ENCODE data around the gene IL20. TPM values are rescaled to one million over a fixed set of nuclear protein-coding genes. Genes with fewer than 3 reads are reported as not detected.

IL20 gene
- total and polyA plus RNA-seq, 2 of the 8 experiments (the other 6 are each of a cell fraction or from before 2014, with no cell fraction given), result not detected

DNA sequence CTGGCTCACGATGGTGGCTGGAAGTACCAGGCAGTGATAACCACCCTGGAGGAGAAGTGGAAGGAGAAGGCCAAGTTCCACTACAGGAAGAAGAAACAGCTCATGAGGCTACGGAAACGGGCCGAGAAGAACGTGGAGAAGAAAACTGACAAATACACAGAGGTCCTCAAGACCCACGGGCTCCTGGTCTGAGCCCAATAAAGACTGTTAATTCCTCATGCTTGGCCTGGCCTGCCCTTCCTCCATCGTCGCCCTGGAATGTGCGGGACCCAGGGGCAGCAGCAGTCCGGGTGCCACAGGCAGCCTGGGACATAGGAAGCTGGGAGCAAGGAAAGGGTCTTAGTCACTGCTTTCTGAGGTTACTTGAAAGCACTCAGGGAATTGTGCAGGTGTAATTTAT, 42.6 kb downstream of the IL20 start:
- Histone ChIP-seq H3K9ac (replicated peaks in 1 of 4; ENCODE audit: extremely low read depth in 1 of 4, low read depth in 3 of 4, low read length in 3 of 4) (no peak overlapping the region), H3K9me3 (ENCODE audit: insufficient read depth in 2 of 2, low read depth in 1 of 2, low read length in 1 of 2) (no peaks in the 10 kb centered on the region), H3K4me2 (ENCODE audit: insufficient read depth in 1 of 2, low read depth in 2 of 2, low read length in 2 of 2) (no peak overlapping the region; a peak in 1 of 4 replicates), H2AFZ (ENCODE audit: low read length) (no peak overlapping the region), H2AK5ac (ENCODE audit: low read depth, low read length) (no peak overlapping the region), H3K36me3 (ENCODE audit: control insufficient read depth in 2 of 4, insufficient read depth in 4 of 4, low read length in 3 of 4) (no peaks in the 10 kb centered on the region), H3K14ac (ENCODE audit: insufficient read length) (no peak overlapping the region), H3K4me3 (ENCODE audit: extremely low read depth in 1 of 4, insufficient read depth in 2 of 4, low read depth in 3 of 4, low read length in 4 of 4) (no peak overlapping the region), H2BK5ac (ENCODE audit: low read depth, low read length) (no peak overlapping the region), H3K79me1 (ENCODE audit: low read depth, low read length) (no peaks in the 10 kb centered on the region), H4K20me1 (replicated peaks in 1 of 2; ENCODE audit: control insufficient read depth in 1 of 2, insufficient read depth in 2 of 2, low read length in 2 of 2) (no peaks in the 10 kb centered on the region), H4K5ac (ENCODE audit: insufficient read length, low read depth, low read length) (no peak overlapping the region), H3K27ac (ENCODE audit: low read depth, low read length) (no peak overlapping the region), H3K4ac (replicated peaks; ENCODE audit: insufficient read length, low read depth, low read length) (no peak overlapping the region), H3K4me1 (replicated peaks in 1 of 4; ENCODE audit: control insufficient read depth in 3 of 4, insufficient read depth in 4 of 4, low read length in 3 of 4) (peaks cover 0 to 7% (median 3%) of the 10 kb centered on the region in 4 experiments; a peak in 4 of 7 replicates), H3K56ac (replicated peaks; ENCODE audit: insufficient read length, low read depth, low read length) (no peak overlapping the region), H3K23ac (ENCODE audit: insufficient read length) (no peak overlapping the region), H2BK15ac (ENCODE audit: low read length) (no peak overlapping the region), H4K91ac (replicated peaks; ENCODE audit: insufficient read length, low read length) (no peak overlapping the region), H4K8ac (ENCODE audit: extremely low read depth, insufficient read depth, low read length) (no peak overlapping the region), H2BK120ac (replicated peaks; ENCODE audit: low read depth, low read length) (no peak overlapping the region), H2BK20ac (ENCODE audit: low read length) (no peak overlapping the region), H3K18ac (ENCODE audit: extremely low read depth, low read length) (no peak overlapping the region), H3K79me2 (ENCODE audit: control insufficient read depth in 1 of 2, insufficient read depth in 2 of 2, low read length in 2 of 2) (no peaks in the 10 kb centered on the region), H2BK12ac (ENCODE audit: low read depth, low read length) (no peak overlapping the region), H3K27me3 (replicated peaks in 1 of 4; ENCODE audit: control insufficient read depth in 3 of 4, extremely low read depth in 1 of 4, insufficient read depth in 3 of 4, low read length in 3 of 4) (peaks cover 9 to 34% (median 29%) of the 10 kb centered on the region in 4 experiments), H3K23me2 (ENCODE audit: low read depth, low read length) (peaks cover 8% of the 10 kb centered on the region; the same call in 1 of the 2 replicates)
- CTCF ChIA-PET (ENCODE audit: partially characterized antibody), result interaction anchor here (0.8 to 6.5 kb wide), 35 partner anchors 10 to 274 kb away, joined by 3 to 63 read pairs (median 6); partner anchors contain the start of genes FCMR, IL20 and IL24
- POLR2A ChIA-PET (ENCODE audit: partially characterized antibody), result interaction anchor here (1.5 kb wide), 1 partner anchor 272 kb away, joined by 3 read pairs; the partner anchor contains the start of gene DYRK3
- DNase-seq (ENCODE audit: low read depth in 1 of 2, low spot score in 2 of 2) (no peak), FAIRE-seq (no peak)
- 92% methylated on average over 10 of the region's 10 CpGs; no CpG with 5 or more reads in 1 of the 2 experiments for WGBS, 2 experiments (ENCODE audit: extremely low coverage in 1 of 2, insufficient coverage in 1 of 2, insufficient read length in 1 of 2, insufficient replicate concordance in 2 of 2, low coverage in 1 of 2, low lambda C conversion rate in 2 of 2, missing lambda C conversion rate in 1 of 2)
- no peak for TF ChIP-seq RBBP5 (IDR thresholded peaks at IDR 0.05; ENCODE audit: borderline replicate concordance, low read depth, low read length)
- TF ChIP-seq EGR1 (IDR thresholded peaks at IDR 0.05; ENCODE audit: borderline replicate concordance, low read depth, low read length), result no peak
- TF ChIP-seq SP1 (IDR thresholded peaks at IDR 0.05; ENCODE audit: low read depth, low read length), result no peak
- TF ChIP-seq SRF (IDR thresholded peaks at IDR 0.05; ENCODE audit: low read depth, low read length), result no peak
- no peak for TF ChIP-seq KDM1A (IDR thresholded peaks at IDR 0.05; ENCODE audit: borderline replicate concordance, low read length)
- no peak for TF ChIP-seq SAP30 (IDR thresholded peaks at IDR 0.05; ENCODE audit: insufficient read depth, insufficient replicate concordance, low read length)
- no peak for TF ChIP-seq SIN3A (conservative IDR thresholded peaks at IDR 0.05 in 1 of 2, IDR thresholded peaks at IDR 0.05 in 1 of 2; ENCODE audit: low read depth in 1 of 2, low read length in 2 of 2)
- TF ChIP-seq SP2 (IDR thresholded peaks at IDR 0.05; ENCODE audit: low read length), result no peak
- no peak for TF ChIP-seq BRCA1 (IDR thresholded peaks at IDR 0.05; ENCODE audit: low read depth, low read length)

Data from H1 (cell line).